ENCODE results near the gene MMP26.

MMP26 gene

DNA sequence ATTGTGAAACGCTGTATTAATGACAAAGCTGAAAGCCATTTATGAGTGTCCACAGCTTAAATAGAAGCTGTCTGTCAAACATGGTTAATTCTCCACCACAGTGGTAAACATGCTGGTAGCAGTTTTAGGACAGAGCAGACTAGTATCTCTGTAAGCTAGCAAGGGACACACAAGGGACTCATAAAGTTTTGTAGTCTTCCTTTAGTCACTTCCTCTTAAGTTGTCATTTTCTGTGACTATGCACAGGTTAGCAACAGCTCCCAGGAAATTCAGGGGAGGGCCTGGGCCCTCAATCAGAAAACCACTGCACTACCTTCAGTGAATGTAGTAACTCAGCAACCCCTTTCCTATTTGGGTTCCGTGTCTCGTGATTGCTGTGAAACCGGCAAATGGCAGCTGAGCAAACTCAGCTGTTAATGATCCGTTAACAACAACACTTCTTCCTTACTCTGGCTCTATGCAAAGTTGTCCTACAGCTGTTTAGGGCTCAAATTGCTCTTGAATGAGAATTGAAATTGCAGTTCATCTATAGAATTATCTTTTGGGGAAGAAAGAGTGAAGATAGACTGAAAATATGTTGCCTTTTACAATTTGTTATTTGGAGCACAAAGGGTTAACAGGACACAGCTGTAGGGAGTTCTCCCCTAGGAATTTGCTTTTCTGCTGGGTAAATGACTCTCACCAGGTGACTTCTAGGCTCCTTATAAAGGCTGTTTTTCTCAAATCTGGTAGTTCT lies at the start of gene MMP26:
Gene MMP26, plus strand, starts transcription at position 731 of the 736 bp plus-strand sequence.
- DNase-seq (ENCODE audit: low spot score), result no peak

DNA sequence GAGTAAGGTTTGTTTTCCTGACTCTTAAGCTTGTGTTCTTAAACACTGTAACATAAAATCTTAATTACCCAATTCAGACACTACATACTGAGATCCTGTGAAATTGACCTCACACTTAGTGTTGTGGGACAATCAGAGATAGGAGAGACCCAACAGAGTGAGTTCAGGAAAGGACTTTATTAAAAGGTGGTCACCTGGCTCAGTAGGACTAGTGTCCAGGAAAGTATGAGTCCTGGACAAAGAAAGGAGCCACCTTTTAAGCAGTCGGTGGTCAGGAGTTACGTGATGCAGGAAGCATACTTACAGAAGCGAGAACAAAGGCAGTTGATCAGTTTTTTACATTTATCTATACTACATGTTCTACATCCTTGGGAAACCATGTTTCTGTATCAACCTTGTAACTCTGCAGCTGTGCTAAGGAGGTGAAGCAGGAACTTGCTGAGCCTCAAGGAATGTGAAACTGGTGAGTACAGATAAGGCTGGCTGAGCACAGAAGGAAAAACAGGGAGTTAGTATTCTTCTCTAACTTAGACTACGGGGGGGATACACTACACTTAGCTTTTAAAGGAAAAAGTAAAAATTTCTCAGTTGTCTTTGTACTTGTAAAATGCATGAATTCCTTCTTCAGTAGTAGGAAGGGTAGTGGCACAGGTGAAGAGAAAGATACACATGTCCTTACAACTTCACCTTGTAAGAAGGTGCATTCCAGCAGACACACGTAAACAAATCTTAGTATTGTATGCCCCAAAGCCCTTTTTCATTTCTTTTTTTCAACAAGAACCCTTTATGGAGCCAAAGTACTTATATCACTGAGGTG lies 45.7 kb upstream of the MMP26 start:
- no peak for DNase-seq (ENCODE audit: low spot score)

DNA sequence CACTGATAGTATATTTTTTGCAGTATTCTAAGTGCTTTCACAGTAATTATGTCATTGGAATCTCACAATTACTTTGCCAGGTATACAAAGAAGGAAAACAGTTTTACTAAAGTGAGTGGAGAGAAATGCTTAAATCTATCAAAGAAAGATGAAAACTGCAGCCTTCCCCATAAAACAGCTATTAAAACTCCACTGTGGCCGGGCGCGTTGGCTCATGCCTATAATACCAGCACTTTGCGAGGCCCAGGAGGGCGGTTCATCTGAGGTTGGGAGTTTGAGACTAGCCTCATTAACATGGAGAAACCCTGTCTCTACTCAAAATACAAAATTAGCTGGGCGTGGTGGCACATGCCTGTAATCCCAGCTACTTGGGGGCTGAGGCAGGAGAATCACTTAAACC lies 41.7 kb upstream of the MMP26 start:
- no peak for DNase-seq (ENCODE audit: low spot score)

DNA sequence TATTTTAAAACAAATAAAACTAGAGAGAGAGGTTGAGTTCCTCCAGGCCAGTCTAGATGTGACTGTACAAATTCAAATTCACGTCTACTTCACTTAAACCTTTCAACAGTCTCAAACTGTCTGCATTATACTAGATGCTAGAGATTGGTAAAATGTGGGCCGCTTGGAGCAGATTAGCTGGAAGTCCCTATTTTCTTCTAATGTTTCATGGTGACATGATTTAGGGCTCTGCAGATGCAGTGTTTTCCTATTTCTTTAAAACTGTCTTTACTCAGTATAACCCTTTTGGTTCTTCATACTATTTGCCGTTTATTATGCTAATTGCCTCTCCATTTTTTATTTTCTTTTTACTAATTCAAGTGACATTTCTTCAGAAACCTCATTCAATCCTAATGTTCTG lies 40.4 kb upstream of the MMP26 start:
- no peak for DNase-seq (ENCODE audit: low spot score)

DNA sequence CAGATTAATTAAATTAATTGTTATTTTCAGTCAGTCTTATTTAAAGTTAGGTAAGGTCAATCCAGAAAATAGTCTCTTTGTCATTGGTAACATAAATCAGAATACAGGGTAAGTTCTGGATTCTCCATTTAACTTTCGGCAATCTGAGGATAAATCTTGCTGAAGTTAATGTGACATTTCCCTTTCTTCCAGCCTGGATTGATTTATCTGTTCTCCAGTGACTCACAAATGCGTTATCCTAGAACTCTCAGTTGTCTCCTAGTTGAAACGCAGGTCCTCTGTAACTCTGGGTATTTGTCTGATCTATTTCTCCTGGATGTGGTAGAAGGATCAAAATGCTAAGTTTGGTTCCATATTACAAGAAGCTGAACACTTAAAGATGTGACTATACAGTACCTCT lies 39.8 kb upstream of the MMP26 start:
- no peak for DNase-seq (ENCODE audit: low spot score)

DNA sequence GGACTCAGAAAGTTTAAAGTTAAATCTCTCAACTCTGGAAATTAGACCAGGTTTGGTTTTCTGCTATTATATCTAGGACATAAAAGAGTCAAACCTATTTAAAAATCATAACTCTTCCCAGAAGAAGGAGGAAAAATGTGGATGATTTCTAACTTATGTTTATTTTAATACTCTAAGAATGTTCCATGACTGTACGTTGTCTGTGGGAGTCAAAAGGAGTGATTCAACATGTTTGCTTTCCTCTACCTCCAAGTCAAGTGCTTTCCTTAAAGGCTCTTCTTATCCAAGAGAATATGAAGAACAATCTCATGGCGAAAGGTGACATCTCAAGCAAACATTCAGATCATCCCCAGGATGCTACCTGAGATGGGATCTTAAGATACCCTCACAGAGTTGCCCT lies 39.2 kb upstream of the MMP26 start:
- DNase-seq (ENCODE audit: low spot score), result no peak

DNA sequence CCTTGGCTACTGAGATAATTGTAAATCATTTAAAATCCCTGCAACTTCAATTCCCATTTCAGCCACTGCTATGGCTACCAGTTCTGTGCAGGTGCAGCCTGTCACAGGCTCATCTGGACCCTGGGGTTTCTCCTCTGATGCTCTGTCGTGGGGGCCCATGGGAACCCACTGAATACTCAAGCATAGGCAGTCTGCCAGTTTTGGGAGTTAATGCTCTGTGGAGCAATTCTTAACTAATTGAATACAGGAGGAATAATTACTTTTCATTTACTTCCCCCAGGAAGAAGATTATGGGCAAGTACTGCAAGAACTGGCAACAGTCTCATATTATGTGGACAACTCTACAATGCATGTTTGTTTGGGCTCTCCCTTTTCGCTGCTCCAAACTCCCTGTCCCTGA lies 32.8 kb upstream of the MMP26 start:
- DNase-seq (ENCODE audit: low spot score), result no peak

DNA sequence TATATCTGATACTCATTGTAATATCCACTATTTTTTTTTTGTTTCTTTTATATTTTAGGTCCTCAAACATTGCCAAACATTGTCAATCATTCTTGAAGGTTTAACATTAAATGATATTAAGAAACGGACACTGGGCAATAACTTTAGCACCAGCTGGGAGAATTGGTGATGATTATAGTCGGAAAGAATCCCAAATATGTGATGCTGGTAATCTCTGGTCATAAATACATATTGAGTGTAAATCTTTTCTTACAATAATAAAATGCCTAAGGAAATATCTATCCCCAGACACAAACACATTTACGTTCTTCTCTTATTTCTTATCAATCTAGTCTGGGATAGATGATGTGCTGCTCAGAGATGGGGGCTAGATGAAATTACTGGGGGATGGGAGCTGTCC lies 32.1 kb upstream of the MMP26 start:
- no peak for DNase-seq (ENCODE audit: low spot score)

DNA sequence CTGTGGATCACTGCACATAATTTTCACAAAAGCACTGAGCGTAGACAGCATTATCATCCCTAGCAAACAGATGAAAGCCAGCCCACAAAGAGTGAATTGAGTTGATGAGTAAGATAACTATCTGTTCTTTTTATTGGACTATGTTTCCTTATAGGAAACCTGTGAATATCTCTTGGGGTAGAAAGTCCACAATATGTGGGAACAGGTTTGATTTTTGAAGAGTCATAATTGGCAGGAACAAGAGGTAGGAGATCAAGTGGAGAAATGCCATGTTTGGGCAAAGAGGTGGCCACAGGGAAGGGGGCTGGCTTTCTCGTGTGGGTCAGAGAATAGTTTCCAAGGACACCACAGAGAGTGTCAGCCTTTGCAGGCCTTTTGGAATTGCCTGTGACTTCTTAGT lies 30.8 kb upstream of the MMP26 start:
- DNase-seq (ENCODE audit: low spot score), result no peak

DNA sequence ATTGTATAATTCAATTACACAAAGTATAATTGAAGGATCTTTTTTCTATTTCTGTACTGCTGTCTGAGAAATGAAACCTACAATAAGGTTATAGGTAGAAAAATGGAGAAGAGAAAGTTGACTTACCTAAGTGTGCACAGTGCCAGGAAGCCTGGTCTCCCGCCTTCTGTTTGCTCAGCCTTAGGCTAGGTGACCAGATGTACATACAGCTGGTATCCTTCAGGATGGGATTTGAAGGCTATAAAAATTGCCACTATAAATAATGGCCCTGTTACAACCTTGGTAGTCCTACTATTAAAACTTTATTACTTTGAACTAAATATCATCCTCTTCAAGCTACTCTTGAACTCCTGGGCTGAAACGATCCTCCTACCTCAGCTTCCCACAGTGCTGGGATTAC lies 26.6 kb upstream of the MMP26 start:
- DNase-seq (ENCODE audit: low spot score), result no peak

DNA sequence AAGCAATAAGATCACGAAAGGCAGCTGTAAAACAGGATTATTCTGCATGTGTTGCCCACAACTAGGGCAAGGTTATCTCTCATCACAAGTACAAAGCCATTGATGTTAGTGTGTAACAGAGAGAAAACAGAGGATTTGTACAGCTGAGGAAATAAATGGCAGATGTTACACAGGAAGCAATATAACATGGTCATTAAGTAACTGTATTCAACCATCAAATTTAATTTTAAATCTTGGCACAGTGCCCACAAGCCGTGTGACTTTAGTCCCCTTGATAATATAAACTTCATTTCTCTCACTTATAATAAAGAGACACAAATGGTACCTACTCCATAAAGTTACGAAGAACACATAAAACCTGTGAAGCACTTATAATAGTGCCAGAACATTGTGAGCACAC lies 24.2 kb upstream of the MMP26 start:
- DNase-seq (ENCODE audit: low spot score), result no peak

DNA sequence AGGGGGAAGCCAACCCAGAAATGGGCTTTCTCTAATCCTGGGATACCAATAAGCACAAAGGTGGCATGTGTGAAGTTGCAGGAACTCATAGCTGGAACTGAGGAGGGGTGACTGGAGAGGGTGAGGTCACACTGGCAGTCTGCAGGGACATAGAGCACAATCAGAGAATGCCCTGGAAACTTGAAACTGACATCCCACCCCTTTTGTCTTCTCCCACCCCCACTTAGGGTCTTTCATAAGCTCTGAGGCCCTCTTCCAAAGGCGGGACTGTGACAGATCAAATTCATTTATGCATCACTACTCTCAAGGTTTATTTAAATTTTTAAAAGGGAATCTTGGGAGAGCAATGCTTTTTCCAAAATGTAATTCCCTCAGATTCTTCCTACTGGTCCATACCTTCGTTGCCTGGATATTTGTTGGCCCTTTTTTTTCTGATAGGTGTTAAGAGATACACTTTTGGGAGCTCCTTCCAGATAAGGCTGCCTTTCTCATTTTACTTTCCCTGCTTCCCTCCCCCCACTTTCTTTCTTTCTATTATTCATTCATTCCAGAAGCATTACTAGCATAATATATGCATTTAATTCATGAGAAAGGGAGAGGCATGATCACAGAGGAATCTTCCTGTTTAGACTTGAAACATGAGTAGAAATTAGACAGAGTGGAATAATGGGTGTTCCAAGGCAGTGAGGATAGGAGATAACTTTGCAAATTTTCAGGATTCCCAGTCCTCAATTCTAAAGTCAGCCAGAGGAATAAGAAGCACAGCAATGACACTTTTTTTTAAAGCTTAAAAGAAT lies 21.8 kb upstream of the MMP26 start:
- no peak for DNase-seq (ENCODE audit: low spot score)

DNA sequence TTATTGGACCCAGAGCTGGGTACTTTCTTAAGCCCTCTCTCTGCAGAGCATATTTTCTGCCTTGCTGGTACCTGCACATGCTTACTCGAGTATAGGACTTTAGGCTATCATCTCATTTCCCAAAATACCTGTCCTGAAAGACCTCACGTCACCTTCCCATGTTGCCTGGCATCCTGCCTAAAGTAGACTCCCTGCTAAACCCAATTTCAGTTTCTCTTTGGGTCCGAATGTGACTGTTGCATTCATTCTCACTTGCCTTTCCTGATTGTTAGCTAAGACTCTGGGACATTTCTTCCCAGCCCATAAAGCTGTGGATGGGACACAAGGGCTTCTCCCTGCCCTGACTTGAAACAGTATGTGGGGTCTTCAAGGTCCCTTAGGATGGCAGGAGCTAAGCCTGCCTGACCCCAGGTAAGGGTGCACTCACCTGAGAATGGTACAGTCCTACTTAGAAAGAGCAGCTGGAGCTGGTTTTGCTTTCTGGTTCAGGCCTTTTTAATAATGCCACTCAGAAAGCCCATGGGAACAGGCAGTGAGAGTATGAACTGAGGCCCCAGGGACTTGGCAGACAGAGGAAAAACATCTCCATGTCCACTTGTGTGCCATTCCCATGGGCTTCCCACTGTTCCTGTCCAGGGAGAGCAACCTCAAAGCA lies 19.8 kb upstream of the MMP26 start:
- no peak for DNase-seq (ENCODE audit: low spot score)

DNA sequence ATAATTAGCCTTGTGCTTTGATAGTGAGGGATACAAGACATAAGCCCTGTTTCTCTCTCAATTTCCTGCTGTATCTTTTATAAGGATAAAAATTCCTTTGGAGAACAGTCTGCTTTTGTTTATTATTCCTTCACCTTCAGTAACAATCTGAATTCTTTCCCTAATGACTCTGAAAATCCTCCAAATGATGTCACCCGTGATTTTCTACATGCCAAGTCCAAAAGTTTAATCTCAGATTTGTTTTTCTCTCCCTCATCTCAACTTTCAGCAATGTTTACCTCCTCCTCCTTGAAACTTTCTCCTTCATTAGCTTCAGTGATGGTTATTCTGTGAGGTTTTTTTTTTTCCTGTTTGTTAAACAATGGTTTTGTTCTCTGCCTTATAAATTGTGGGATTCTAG lies 9.1 kb upstream of the MMP26 start:
- DNase-seq (ENCODE audit: low spot score), result no peak

DNA sequence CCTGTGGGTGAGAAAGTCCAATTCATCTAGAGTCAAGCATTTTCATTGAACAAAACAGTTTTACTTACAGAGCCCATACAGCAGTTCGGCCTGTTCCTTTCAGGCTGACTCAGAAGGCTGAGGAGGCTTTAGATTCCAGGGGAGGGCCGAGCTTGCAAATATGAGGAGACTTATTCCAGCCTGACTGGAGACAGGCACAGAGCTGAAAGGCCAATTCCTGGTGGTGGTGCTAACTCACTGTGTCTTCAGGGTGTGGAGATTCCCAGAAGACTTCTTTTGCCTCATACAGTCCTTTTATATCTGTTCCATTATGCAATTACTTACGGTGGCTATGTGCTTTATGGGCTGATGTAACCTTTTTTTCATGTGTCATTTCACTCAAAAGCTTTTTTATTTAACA lies 7.0 kb upstream of the MMP26 start, which contains the start of gene OR51E2:
Gene OR51E2, minus strand, starts transcription at position 269 of the 400 bp plus-strand sequence. CDS start 15,142 bp downstream, outside the sequence.
- no peak for DNase-seq (ENCODE audit: low spot score)

DNA sequence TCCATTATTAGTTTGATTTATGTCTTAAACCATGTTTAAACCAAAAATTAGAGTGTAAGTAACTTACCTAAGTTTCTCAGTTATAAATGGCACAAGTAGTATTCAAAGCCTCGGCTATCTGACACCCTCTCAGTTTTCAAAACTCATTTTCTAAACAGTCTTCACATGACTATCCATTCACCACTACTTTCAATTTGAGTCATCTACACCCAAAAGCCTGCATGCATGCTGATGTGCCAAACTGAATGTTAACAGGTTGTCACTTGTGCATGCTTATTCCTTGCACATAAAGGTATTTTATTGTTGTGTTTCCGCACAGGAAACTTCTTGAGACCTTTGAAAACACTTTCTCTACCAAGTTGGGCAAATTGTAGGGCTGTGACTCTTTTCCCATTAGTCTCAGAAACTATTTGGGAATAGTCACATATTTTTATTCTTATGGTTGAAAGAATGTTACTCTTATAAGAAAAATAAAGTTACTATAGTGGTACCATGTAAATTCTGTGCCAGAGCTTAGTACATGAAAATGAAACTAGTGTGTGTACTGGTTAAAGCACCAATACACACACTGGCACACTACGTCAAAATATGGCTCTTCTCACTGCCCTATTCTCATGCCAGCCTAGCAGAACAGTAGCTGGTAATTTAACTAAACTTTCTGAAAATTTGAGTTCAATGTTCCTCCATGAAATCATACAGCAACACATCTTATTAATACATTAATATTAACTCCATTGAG lies 4.7 kb upstream of the MMP26 start:
- no peak for DNase-seq (ENCODE audit: low spot score)

DNA sequence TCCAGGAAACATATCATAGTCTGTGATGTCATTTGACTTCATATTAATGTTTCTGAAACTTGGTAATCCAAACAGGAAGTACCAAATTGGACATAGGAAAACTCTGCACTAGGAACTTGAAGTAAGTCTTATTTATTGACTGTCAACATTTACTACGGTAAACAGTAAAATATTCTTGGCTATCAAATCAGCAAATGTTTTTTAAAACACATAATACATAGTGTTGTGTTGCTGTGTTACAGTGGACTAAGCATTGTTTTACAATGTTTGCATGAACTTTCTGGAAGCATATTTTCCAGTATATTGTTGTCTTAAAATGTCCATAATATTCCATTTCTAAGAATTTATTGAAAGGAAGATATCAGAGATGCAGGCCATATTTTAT lies 4.2 kb upstream of the MMP26 start:
- no peak for DNase-seq (ENCODE audit: low spot score)

DNA sequence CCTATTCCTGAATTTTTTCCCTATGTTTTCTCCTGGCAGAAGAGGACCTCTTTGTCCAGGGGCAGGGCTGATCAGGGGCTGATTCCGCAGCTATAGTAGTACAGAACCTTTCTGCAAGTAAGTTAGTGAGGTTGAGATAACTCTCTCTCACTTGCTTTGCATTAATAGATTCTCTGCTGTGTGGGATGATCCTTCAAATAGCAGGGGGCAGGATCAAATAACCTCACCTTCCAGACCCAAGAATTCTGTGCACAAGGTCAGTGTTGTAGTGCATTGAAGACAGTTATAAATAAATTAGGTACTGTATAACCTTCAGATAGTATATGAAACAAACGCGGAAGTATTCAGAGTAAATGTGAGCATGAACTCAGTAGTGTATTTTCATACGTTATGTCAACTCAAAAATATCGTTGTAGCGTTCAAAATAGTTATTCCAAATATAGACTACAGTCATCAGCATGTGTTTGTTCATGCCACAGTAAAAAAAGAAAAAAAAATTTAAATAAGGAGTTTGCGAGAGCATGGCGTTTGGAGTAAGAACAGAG lies 278 bp downstream of the MMP26 start:
- DNase-seq (ENCODE audit: low spot score), result no peak

DNA sequence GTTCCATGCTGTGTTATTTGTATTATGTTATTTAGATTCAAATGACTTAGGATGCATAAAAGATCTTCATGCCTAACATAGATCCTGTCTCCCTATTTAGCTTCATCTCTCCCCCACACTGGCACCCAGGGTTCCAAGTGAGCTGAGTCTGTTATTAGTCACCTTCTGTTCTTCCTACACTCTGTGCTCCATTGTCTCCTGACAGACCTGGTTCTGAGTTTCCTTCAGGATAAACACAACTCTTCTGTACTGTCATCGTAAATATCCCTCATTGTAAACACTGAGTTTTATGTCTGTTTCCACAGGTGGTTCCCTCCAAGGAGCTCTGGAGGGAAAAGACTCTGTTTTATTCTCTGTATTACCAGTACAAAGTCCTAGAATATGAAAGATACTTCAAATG lies 8.7 kb downstream of the MMP26 start:
- DNase-seq (ENCODE audit: low spot score), result no peak

DNA sequence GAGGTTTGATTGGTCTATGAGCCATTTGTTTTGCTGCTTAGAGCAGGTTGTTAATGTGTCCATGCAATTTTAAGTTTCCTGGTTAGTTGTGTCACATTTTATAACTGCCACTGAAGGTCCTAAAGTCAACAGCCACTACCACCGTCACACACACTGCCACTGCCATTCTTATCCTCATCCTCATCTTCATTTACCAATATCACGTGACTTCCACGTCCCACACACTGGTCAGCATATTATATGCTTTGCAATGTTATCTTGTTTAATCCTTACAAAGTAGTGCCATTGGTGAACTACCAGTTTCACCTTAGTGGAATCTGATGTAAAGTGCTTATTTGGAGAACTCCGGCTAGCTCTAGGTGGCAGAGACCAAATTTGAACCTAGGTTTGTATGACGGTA lies 9.7 kb downstream of the MMP26 start:
- no peak for DNase-seq (ENCODE audit: low spot score)
